Prostate gland (tissue), 2 donors: ENCODE measurements around the gene DOC2B.
"Not testable (repeated sequence)": the region's sequence is repeated elsewhere in the genome, so short reads cannot be mapped to it uniquely, and the experiment has no call there.

Experiments used
- POLR2A ChIP-seq: fragments of 450-650 bp; IDR thresholded peaks from one replicate; pipeline ENCODE4 v1.6.1; 2016; ENCODE audit warnings: antibody characterized with exemption, mild to moderate bottlenecking
- POLR2AphosphoS5 ChIP-seq: sonication (generic); formaldehyde crosslinking; IDR thresholded peaks from one replicate; pipeline ENCODE4 v1.6.1; 2017; ENCODE audit warnings: antibody characterized with exemption
- TF ChIP-seq, protein P1 (sequence below), 4 experiments: fragments of 200-600 bp in 2 of 4; fragments of 450-650 bp in 2 of 4; sonication (generic) in 2 of 4; IDR thresholded peaks; 1 replicate in 3 of 4; 2 replicates in 1 of 4; pipeline ENCODE4 v1.5.1; 2016 to 2019; ENCODE audit warnings: antibody characterized with exemption in 4 of 4, mild to moderate bottlenecking in 2 of 4, moderate library complexity in 2 of 4

DNA sequence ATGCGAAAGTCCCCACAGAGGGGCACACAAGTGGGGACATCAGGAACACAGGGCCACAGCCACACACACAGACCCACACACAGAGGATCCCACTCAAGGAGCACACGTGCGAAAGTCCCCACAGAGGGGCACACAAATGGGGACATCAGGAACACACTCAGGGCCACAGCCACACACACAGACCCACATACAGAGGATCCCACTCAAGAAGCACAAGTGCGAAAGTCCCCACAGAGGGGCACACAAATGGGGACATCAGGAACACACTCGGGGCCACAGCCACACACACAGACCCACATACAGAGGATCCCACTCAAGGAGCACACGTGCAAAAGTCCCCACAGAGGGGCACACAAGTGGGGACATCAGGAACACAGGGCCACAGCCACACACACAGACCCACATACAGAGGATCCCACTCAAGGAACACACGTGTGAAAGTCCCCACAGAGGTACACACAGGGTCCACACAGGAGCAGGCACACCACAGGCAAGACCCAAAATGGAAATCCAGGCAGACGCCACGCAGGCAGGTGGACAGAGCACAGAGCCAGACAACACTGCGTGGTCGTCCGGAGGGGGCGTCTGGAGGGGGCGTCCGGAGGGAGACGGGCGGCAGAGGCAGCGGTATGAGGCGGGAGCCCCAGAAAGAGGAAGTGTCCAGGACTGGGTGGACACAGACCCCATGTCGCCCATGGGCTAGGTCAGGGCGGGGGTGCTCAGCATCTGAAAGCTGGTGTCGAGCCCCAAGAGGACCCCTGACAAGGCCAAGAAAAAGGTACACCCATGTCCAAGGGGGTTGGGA is 41.8 kb downstream of the DOC2B start:
- TF ChIP-seq, protein P1, sequence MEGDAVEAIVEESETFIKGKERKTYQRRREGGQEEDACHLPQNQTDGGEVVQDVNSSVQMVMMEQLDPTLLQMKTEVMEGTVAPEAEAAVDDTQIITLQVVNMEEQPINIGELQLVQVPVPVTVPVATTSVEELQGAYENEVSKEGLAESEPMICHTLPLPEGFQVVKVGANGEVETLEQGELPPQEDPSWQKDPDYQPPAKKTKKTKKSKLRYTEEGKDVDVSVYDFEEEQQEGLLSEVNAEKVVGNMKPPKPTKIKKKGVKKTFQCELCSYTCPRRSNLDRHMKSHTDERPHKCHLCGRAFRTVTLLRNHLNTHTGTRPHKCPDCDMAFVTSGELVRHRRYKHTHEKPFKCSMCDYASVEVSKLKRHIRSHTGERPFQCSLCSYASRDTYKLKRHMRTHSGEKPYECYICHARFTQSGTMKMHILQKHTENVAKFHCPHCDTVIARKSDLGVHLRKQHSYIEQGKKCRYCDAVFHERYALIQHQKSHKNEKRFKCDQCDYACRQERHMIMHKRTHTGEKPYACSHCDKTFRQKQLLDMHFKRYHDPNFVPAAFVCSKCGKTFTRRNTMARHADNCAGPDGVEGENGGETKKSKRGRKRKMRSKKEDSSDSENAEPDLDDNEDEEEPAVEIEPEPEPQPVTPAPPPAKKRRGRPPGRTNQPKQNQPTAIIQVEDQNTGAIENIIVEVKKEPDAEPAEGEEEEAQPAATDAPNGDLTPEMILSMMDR (IDR thresholded peaks at IDR 0.05) = not testable (repeated sequence)
- not testable (repeated sequence) for TF ChIP-seq POLR2A, POLR2AphosphoS5
